Neural progenitor cell (in vitro differentiated cells): ENCODE results near the gene BMP7. TPM values are rescaled to one million over a fixed set of nuclear protein-coding genes. Genes with fewer than 3 reads are reported as not detected.
A peak's percentile ranks its signal among the peaks of the same experiment; 100 is the strongest.

Experiments used
- DNase-seq: peaks from one replicate; pipeline ENCODE4 v3.0.0-alpha.2; 2016; ENCODE audit warnings: low spot score
- H2AFZ ChIP-seq: fragments of 200-600 bp; sonication (generic); replicated peaks from 2 replicates; pipeline ENCODE4 v1.6.1; 2016; ENCODE audit warnings: antibody characterized with exemption
- H3F3A ChIP-seq: fragments of 200-600 bp; sonication (generic); 2 replicates; pipeline ENCODE4 v1.6.1; 2016; ENCODE audit warnings: antibody characterized with exemption, low read depth
- H3K27ac ChIP-seq: fragments of 200-600 bp; sonication (generic); 2 replicates; pipeline ENCODE4 v1.5.1; 2016; ENCODE audit warnings: mild to moderate bottlenecking
- H3K27me3 ChIP-seq: fragments of 200-600 bp; sonication (generic); 2 replicates; pipeline ENCODE4 v1.6.1; 2016; ENCODE audit warnings: mild to moderate bottlenecking, moderate library complexity
- H3K36me3 ChIP-seq: fragments of 200-600 bp; sonication (generic); 2 replicates; pipeline ENCODE4 v1.5.1; 2016
- H3K4me1 ChIP-seq: fragments of 200-600 bp; sonication (generic); 2 replicates; pipeline ENCODE4 v1.6.1; 2016; ENCODE audit warnings: mixed run types
- H3K4me2 ChIP-seq: fragments of 200-600 bp; sonication (generic); 2 replicates; pipeline ENCODE4 v1.6.1; 2016
- H3K4me3 ChIP-seq: fragments of 200-600 bp; sonication (generic); 2 replicates; pipeline ENCODE4 v1.5.1; 2016
- H3K79me2 ChIP-seq: fragments of 200-600 bp; sonication (generic); 2 replicates; pipeline ENCODE4 v1.6.1; 2016; ENCODE audit warnings: low read depth
- H3K9ac ChIP-seq: fragments of 200-600 bp; sonication (generic); 2 replicates; pipeline ENCODE4 v1.6.1; 2016
- H3K9me3 ChIP-seq: fragments of 200-600 bp; sonication (generic); 2 replicates; pipeline ENCODE4 v1.5.1; 2016; ENCODE audit warnings: low read depth
- H4K20me1 ChIP-seq: fragments of 200-600 bp; sonication (generic); 2 replicates; pipeline ENCODE4 v1.6.1; 2016; ENCODE audit warnings: low read depth
- H3K27ac Mint-ChIP-seq: 3 replicates; pipeline ENCODE4 v1.8.0; 2021; ENCODE audit warnings: mixed read lengths
- H3K27me3 Mint-ChIP-seq: 2 replicates; pipeline ENCODE4 v1.8.0; 2022; ENCODE audit warnings: low read depth, mild to moderate bottlenecking, inconsistent platforms, moderate library complexity, mixed read lengths; ENCODE audit not compliant: insufficient read depth
- H3K36me3 Mint-ChIP-seq: 3 replicates; pipeline ENCODE4 v1.8.0; 2021; ENCODE audit warnings: mixed read lengths
- H3K4me1 Mint-ChIP-seq: 3 replicates; pipeline ENCODE4 v1.8.0; 2021; ENCODE audit warnings: mixed read lengths
- H3K4me3 Mint-ChIP-seq: 3 replicates; pipeline ENCODE4 v1.8.0; 2021; ENCODE audit warnings: mild to moderate bottlenecking, moderate library complexity, mixed read lengths
- H3K9me3 Mint-ChIP-seq: 3 replicates; pipeline ENCODE4 v1.8.0; 2020; ENCODE audit warnings: mixed read lengths
- EZH2 ChIP-seq: fragments of 200-600 bp; sonication (generic); IDR thresholded peaks from 2 replicates; pipeline ENCODE4 v1.6.1; 2017; ENCODE audit warnings: antibody characterized with exemption, mild to moderate bottlenecking, moderate library complexity
- EZH2phosphoT487 ChIP-seq: fragments of 200-600 bp; sonication (generic); IDR thresholded peaks from 2 replicates; pipeline ENCODE4 v1.6.1; 2017; ENCODE audit warnings: antibody characterized with exemption
- total RNA-seq: library from RNA; depleted of rRNA; stranded (reverse); fragments of >200 nt; gene quantifications from 2 replicates; pipeline ENCODE4 v1.2.3, GENCODE V29; 2015; ENCODE audit warnings: low replicate concordance
- TF ChIP-seq, protein P1 (sequence below): fragments of 200-600 bp; sonication (generic); IDR thresholded peaks from 2 replicates; pipeline ENCODE4 v1.5.1; 2017; ENCODE audit warnings: antibody characterized with exemption, mild to moderate bottlenecking

The BMP7 gene
- total RNA-seq, 1 donor from 2014 or later: 11.2 TPM

DNA sequence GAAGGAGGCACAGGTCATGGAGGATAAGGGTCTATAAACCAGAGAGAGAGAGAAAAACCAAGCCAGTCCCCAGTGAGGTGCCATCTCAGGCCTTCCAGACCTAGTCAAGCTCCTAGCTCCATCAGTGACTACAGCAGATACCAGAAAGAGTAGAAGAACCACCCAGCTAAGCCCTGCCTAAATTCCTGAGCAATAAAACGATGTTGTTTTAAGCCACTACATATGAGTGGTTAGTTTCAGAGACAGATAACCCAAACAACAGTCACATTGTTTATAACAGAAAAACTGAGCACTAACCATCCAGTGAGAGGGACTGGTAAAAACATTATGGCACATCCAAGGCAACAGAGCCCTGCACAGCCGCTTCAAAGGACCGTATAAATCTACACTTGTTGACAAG is 59.2 kb downstream of the BMP7 start:
- H3K9me3 Mint-ChIP-seq: peaks cover 5% of the 10 kb centered on the region
- H3K27ac ChIP-seq: no peak overlapping the region
- H3K4me1 ChIP-seq: peaks cover 18% of the 10 kb centered on the region
- H3K4me3 ChIP-seq: no peak overlapping the region
- no peaks in the 10 kb centered on the region for H3K27me3 ChIP-seq
- no peak overlapping the region for H3K4me3 Mint-ChIP-seq
- peaks cover 53% of the 10 kb centered on the region for H3K36me3 Mint-ChIP-seq
- peaks cover 4% of the 10 kb centered on the region for H3K27me3 Mint-ChIP-seq
- H3K27ac Mint-ChIP-seq: peak overlapping the region; percentile 34
- H3K79me2 ChIP-seq: no peaks in the 10 kb centered on the region
- peaks cover 19% of the 10 kb centered on the region for H3F3A ChIP-seq
- no peaks in the 10 kb centered on the region for H3K9me3 ChIP-seq
- H4K20me1 ChIP-seq: peaks cover 18% of the 10 kb centered on the region
- no peak overlapping the region for H2AFZ ChIP-seq
- no peak for DNase-seq
- no peak overlapping the region for H3K9ac ChIP-seq
- H3K36me3 ChIP-seq: no peaks in the 10 kb centered on the region
- no peak overlapping the region for H3K4me2 ChIP-seq
- peaks cover 25% of the 10 kb centered on the region for H3K4me1 Mint-ChIP-seq
- TF ChIP-seq, protein P1, sequence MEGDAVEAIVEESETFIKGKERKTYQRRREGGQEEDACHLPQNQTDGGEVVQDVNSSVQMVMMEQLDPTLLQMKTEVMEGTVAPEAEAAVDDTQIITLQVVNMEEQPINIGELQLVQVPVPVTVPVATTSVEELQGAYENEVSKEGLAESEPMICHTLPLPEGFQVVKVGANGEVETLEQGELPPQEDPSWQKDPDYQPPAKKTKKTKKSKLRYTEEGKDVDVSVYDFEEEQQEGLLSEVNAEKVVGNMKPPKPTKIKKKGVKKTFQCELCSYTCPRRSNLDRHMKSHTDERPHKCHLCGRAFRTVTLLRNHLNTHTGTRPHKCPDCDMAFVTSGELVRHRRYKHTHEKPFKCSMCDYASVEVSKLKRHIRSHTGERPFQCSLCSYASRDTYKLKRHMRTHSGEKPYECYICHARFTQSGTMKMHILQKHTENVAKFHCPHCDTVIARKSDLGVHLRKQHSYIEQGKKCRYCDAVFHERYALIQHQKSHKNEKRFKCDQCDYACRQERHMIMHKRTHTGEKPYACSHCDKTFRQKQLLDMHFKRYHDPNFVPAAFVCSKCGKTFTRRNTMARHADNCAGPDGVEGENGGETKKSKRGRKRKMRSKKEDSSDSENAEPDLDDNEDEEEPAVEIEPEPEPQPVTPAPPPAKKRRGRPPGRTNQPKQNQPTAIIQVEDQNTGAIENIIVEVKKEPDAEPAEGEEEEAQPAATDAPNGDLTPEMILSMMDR: no peak
- TF ChIP-seq EZH2phosphoT487: no peak
- TF ChIP-seq EZH2: no peak

DNA sequence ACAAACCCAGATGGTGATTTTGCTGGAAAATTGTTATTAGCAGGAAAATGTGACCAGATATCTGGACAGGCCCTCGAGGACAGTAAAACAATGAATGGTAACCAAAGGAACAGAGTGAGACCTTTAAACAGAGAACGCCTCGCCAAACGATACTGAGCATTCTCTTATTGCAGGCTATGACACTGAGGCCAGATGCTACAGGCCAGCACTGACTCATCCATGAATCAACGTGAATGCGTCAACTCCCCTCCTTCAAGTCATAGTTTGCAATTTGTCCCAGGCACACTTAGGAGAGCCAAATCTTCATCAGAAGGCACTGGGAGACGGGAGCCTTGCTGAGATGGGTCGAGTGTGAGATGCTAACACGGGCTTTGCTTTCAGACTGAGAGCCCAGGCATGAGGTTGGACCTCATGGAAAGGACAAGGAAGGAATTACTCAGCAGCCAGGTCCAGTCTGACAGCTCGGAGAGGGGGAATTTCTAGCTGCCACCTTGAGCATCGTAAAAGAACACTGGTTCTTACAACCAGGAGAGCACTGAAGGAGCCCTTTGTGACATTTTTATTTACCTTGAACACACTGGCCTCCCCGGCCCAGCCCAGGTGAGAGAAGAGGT is 60.7 kb downstream of the BMP7 start:
- H3K36me3 ChIP-seq: no peaks in the 10 kb centered on the region
- Mint-ChIP-seq H3K27ac (no peak overlapping the region), H3K4me3 (no peak overlapping the region), H3K4me1 (peaks cover 19% of the 10 kb centered on the region), H3K36me3 (peaks cover 63% of the 10 kb centered on the region), H3K9me3 (peaks cover 5% of the 10 kb centered on the region), H3K27me3 (peaks cover 7% of the 10 kb centered on the region)
- H3K79me2 ChIP-seq: no peaks in the 10 kb centered on the region
- peaks cover 2% of the 10 kb centered on the region for H4K20me1 ChIP-seq
- H3K9ac ChIP-seq: no peak overlapping the region
- no peaks in the 10 kb centered on the region for H3K27me3 ChIP-seq
- no peak overlapping the region for H3K27ac ChIP-seq
- peaks cover 6% of the 10 kb centered on the region for H3F3A ChIP-seq
- peaks cover 4% of the 10 kb centered on the region for H3K4me1 ChIP-seq
- DNase-seq: no peak
- H2AFZ ChIP-seq: no peak overlapping the region
- H3K9me3 ChIP-seq: no peaks in the 10 kb centered on the region
- H3K4me2 ChIP-seq: no peak overlapping the region
- no peak overlapping the region for H3K4me3 ChIP-seq
- TF ChIP-seq EZH2phosphoT487 (no peak), EZH2 (no peak)
- TF ChIP-seq, protein P1: no peak

GRCh38 chr20:57203986-57204385 is 62.5 kb downstream of the BMP7 start:
- Mint-ChIP-seq H3K27ac (no peak overlapping the region), H3K4me3 (no peak overlapping the region), H3K27me3 (peaks cover 7% of the 10 kb centered on the region), H3K36me3 (peaks cover 64% of the 10 kb centered on the region), H3K9me3 (peaks cover 5% of the 10 kb centered on the region), H3K4me1 (peaks cover 9% of the 10 kb centered on the region)
- Histone ChIP-seq H3K79me2 (no peaks in the 10 kb centered on the region), H3F3A (peaks cover 12% of the 10 kb centered on the region), H3K9ac (no peak overlapping the region), H3K4me3 (no peak overlapping the region), H2AFZ (no peak overlapping the region), H3K27ac (no peak overlapping the region), H3K27me3 (no peaks in the 10 kb centered on the region), H3K4me1 (peaks cover 6% of the 10 kb centered on the region), H3K4me2 (no peak overlapping the region), H4K20me1 (no peaks in the 10 kb centered on the region), H3K36me3 (no peaks in the 10 kb centered on the region), H3K9me3 (no peaks in the 10 kb centered on the region)
- no peak for TF ChIP-seq EZH2
- TF ChIP-seq, protein P1: no peak
- no peak for TF ChIP-seq EZH2phosphoT487
- DNase-seq: no peak
